Caco-2 (cell line): Measurements from ENCODE around the gene INSM2. TPM values are rescaled to one million over a fixed set of nuclear protein-coding genes. Genes with fewer than 3 reads are reported as not detected.

ENCODE experiments used
- BruUV-seq: library from RNA; stranded (reverse); fragments of 400-500 nt; replicated peaks from 2 replicates; lab custom pipeline; 2021; lab: Mats Ljungman, UMichigan
- CTCF ChIA-PET: fragments of 300-600 bp; sonication (Branson Sonifier 250); formaldehyde crosslinking; loops from one replicate; lab custom pipeline; 2022; ENCODE audit warnings: antibody characterized with exemption; lab: Charles Lee
- POLR2A ChIA-PET: fragments of 300-600 bp; sonication (Branson Sonifier 250); formaldehyde crosslinking; loops from one replicate; lab custom pipeline; 2022; ENCODE audit warnings: antibody characterized with exemption; lab: Charles Lee
- DNase-seq, 2 experiments: peaks; one replicate each; pipeline versions ENCODE4 v3.0.0 to v3.0.0-alpha.2; 2020 to 2022
- H3K27me3 ChIP-seq: replicated peaks from 2 replicates; pipeline ENCODE4 v1.6.0; 2011; ENCODE audit warnings: low read length; ENCODE audit not compliant: control insufficient read depth, insufficient read depth
- H3K36me3 ChIP-seq: 2 replicates; pipeline ENCODE4 v1.5.1; 2011; ENCODE audit warnings: low read length; ENCODE audit not compliant: control insufficient read depth, insufficient read depth
- H3K4me1 ChIP-seq: fragments of 250-450 bp; sonication (Bioruptor Pico); 2 replicates; pipeline ENCODE4 v1.5.1; 2020; ENCODE audit warnings: mild to moderate bottlenecking
- H3K4me3 ChIP-seq: 2 replicates; pipeline ENCODE4 v1.5.1; 2011; ENCODE audit warnings: low read depth, mild to moderate bottlenecking, control low read depth, low read length
- H3K9me3 ChIP-seq: fragments of 250-450 bp; sonication (Bioruptor Pico); 2 replicates; pipeline ENCODE4 v1.5.1; 2020; ENCODE audit warnings: mild to moderate bottlenecking, moderate library complexity
- H3K27ac Mint-ChIP-seq: one replicate; pipeline ENCODE4 v1.8.0; 2022; ENCODE audit warnings: mixed read lengths; ENCODE audit not compliant: unreplicated experiment
- H3K27me3 Mint-ChIP-seq: one replicate; pipeline ENCODE4 v1.8.0; 2022; ENCODE audit warnings: mixed read lengths; ENCODE audit not compliant: insufficient read depth, unreplicated experiment
- H3K36me3 Mint-ChIP-seq: one replicate; pipeline ENCODE4 v1.8.0; 2022; ENCODE audit warnings: mild to moderate bottlenecking, mixed read lengths; ENCODE audit not compliant: insufficient read depth, unreplicated experiment
- H3K4me1 Mint-ChIP-seq: one replicate; pipeline ENCODE4 v1.8.0; 2022; ENCODE audit warnings: low read depth, mixed read lengths; ENCODE audit not compliant: unreplicated experiment
- H3K4me3 Mint-ChIP-seq: one replicate; pipeline ENCODE4 v1.8.0; 2022; ENCODE audit warnings: mild to moderate bottlenecking, moderate library complexity, mixed read lengths; ENCODE audit not compliant: unreplicated experiment
- H3K9me3 Mint-ChIP-seq: one replicate; pipeline ENCODE4 v1.8.0; 2022; ENCODE audit warnings: mixed read lengths; ENCODE audit not compliant: unreplicated experiment
- CTCF ChIP-seq, 2 experiments: fragments of 200-600 bp in 1 of 2; IDR thresholded peaks; 1 replicate in 1 of 2; 2 replicates in 1 of 2; pipeline versions ENCODE4 v1.5.1 to v1.8.0; 2011 to 2022; ENCODE audit warnings: antibody characterized with exemption in 1 of 2, control low read depth in 1 of 2, inconsistent platforms in 1 of 2, low read depth in 1 of 2, low read length in 1 of 2, mild to moderate bottlenecking in 1 of 2, moderate library complexity in 1 of 2; ENCODE audit not compliant: insufficient read depth in 1 of 2, severe bottlenecking in 1 of 2, unreplicated experiment in 1 of 2
- intact Hi-C: fragments of 100-400 bp; cut with micrococcal nuclease; formaldehyde crosslinking; loops from one replicate; pipeline ENCODE4 v1.10.0; 2022; ENCODE audit not compliant: unreplicated experiment
- total RNA-seq: library from RNA; stranded (reverse); gene quantifications from 2 replicates; pipeline ENCODE4 v1.2.3, GENCODE V29; 2022

INSM2 gene
- total RNA-seq, 1 experiment from 2014 or later: not detected

DNA sequence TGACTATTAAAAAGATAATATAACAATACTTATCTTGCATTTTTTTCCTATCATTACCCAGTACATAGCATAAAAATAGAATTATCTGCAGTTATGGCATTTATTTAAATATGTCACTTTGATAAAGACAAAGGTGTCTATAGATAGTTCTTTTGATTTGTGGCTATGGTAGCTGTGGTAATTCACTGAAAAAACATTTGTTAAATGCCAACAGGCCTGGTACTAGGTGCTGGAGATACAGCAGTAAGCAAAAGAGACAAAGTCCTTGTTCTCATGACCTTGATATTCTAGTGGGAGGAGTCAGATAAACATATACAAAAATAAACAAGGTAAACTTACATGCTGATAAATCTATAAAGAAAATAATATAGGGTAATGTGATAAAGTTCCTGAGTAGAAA, 44.7 kb downstream of the INSM2 start:
- no TSS peak for BruUV-seq
- Histone ChIP-seq H3K4me3 (no peak overlapping the region), H3K36me3 (no peaks in the 10 kb centered on the region), H3K4me1 (no peaks in the 10 kb centered on the region), H3K27me3 (no peaks in the 10 kb centered on the region), H3K9me3 (no peaks in the 10 kb centered on the region)
- no peak overlapping the region for H3K27ac Mint-ChIP-seq
- no peak for DNase-seq
- no peaks in the 10 kb centered on the region for H3K27me3 Mint-ChIP-seq
- no peaks in the 10 kb centered on the region for H3K36me3 Mint-ChIP-seq
- H3K4me3 Mint-ChIP-seq: no peak overlapping the region
- H3K9me3 Mint-ChIP-seq: no peaks in the 10 kb centered on the region
- ChIA-PET POLR2A (no interaction called here), CTCF (no interaction called here)
- no peaks in the 10 kb centered on the region for H3K4me1 Mint-ChIP-seq
- no peak for TF ChIP-seq CTCF (IDR thresholded peaks at IDR 0.05; ENCODE audit: insufficient read depth in 1 of 2, low read depth in 1 of 2, low read length in 1 of 2, severe bottlenecking in 1 of 2, unreplicated experiment in 1 of 2)
- intact Hi-C loops: no loop called here

Other genes with a start within 250 kb of the INSM2 start
- gene PSMA6, start 241.8 kb upstream of the INSM2 start, total RNA-seq: 246 and 247 TPM in 2 replicates
- gene NFKBIA, start 129.4 kb upstream of the INSM2 start, total RNA-seq: 33.4 and 39.9 TPM in 2 replicates